Upper lobe of left lung (tissue), 6 donors: ENCODE results near the gene VDAC2. TPM values are rescaled to one million over a fixed set of nuclear protein-coding genes. Genes with fewer than 3 reads are reported as not detected.
A peak's percentile ranks its signal among the peaks of the same experiment; 100 is the strongest.

Experiments
- ATAC-seq, 2 donors: fragments of 200-7000 bp; cut with Tn5 transposase; one replicate each; pipeline ENCODE4 v1.9.1; 2022; ENCODE audit warnings: mild to moderate bottlenecking in 2 of 2, moderate library complexity in 2 of 2; ENCODE audit not compliant: low FRiP score in 2 of 2
- DNase-seq, 2 donors: peaks; one replicate each; pipeline ENCODE4 v3.0.0-alpha.2; 2019 to 2020
- H3K27ac ChIP-seq, 4 donors: fragments of 200-600 bp; sonication (generic); one replicate each; pipeline ENCODE4 v1.5.1; 2016 to 2019
- H3K27me3 ChIP-seq, 4 donors: fragments of 200-600 bp; sonication (generic); one replicate each; pipeline ENCODE4 v1.5.1; 2017 to 2019
- H3K36me3 ChIP-seq, 4 donors: fragments of 200-600 bp; sonication (generic); one replicate each; pipeline ENCODE4 v1.5.1; 2016 to 2019
- H3K4me1 ChIP-seq, 4 donors: fragments of 200-600 bp; sonication (generic); one replicate each; pipeline ENCODE4 v1.5.1; 2018 to 2019
- H3K4me3 ChIP-seq, 4 donors: fragments of 200-600 bp; sonication (generic); one replicate each; pipeline ENCODE4 v1.5.1; 2017 to 2019; ENCODE audit warnings: mild to moderate bottlenecking in 2 of 4, moderate library complexity in 1 of 4
- H3K9me3 ChIP-seq, 4 donors: fragments of 200-600 bp; sonication (generic); one replicate each; pipeline ENCODE4 v1.5.1; 2018 to 2019
- EP300 ChIP-seq, 4 donors: sonication (generic); formaldehyde crosslinking; IDR thresholded peaks; one replicate each; pipeline ENCODE4 v1.5.1; 2017; ENCODE audit warnings: antibody characterized with exemption in 4 of 4, control low read depth in 2 of 4
- POLR2A ChIP-seq, 4 donors: fragments of 450-650 bp; IDR thresholded peaks; one replicate each; pipeline ENCODE4 v1.5.1; 2016 to 2017; ENCODE audit warnings: antibody characterized with exemption in 4 of 4, mild to moderate bottlenecking in 2 of 4
- POLR2AphosphoS5 ChIP-seq, 2 donors: sonication (generic); formaldehyde crosslinking; IDR thresholded peaks; one replicate each; pipeline ENCODE4 v1.5.1; 2017; ENCODE audit warnings: antibody characterized with exemption in 2 of 2
- WGBS, 2 donors: methylation state at CpG; one replicate each; pipeline ENCODE4 v1.1.5; 2017 to 2018; 5-methylcytosine and 5-hydroxymethylcytosine counted together
- total RNA-seq, 6 donors: library from RNA; depleted of rRNA in 4 of 6; stranded (reverse); fragments of >200 nt in 4 of 6; gene quantifications; one replicate each; pipeline versions ENCODE4 v1.1.0 to v1.2.1, GENCODE V29; 2016 to 2021
- TF ChIP-seq, protein P1 (sequence below), 6 experiments: fragments of 450-650 bp in 4 of 6; fragments of 200-600 bp in 2 of 6; sonication (generic) in 2 of 6; IDR thresholded peaks; one replicate each; pipeline ENCODE4 v1.5.1; 2016 to 2019; ENCODE audit warnings: antibody characterized with exemption in 6 of 6
- donor health status: DM: no; HTN: no; CAD: no; lungs with moderate emphysema.
- donor health status: DM: no; HTN: yes; CAD: no; lungs with severe emphysema.

The VDAC2 gene
- 100 to 1,000 TPM in 3 of 6 donors, 10 to 100 TPM in 3; 54.5 to 137 (median 98.8) TPM for total RNA-seq

DNA sequence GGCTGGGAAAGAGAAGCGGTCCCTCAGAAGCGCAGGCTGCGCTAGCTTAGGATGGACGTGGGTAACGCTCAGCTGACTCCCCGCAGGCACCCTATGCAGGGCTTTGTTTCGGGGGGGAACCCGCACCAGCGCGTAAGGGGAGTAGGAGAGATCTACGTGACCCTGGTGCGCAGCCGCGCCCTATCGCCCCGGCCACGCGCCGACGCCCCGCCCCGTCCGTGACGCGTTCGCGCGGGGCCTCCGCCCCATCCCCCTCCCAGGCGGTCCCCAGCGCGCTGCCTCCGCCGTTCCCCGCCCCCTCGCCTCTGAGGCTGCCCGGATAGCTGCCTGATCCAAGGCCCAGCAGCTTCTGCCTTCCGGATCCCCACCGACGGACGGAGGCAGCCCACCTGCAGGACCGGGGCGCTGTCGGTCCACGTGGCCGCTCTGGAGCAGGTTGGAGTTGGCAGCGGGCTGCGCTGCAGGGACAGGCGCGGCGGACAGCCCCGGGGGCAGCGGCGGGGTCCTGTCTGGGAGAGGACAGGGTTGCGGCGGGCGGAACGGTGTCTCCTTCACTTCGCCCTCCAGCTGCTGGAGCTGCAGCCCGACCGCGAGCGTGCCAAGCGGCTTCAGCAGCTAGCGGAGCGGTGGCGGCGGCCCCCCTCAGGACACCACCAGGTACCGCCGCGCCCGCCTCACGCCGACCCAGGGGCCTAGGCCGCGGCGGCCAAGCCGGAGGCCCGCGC, at the start of gene VDAC2:
VDAC2 (plus strand) TSS at position 515 of the 725 bp plus-strand sequence. CDS start 363 bp downstream, outside the sequence.
- Histone ChIP-seq H3K36me3 (peaks cover 10 to 32% (median 28%) of the 10 kb centered on the region in 4 donors), H3K4me3 (peak within 1 kb of the TSS; percentile 63 to 99 (median 94)), H3K27me3 (no peaks in the 10 kb centered on the region), H3K27ac (peak within 1 kb of the TSS; percentile 98 to 100 (median 98)), H3K9me3 (no peaks in the 10 kb centered on the region), H3K4me1 (peaks cover 17 to 39% (median 22%) of the 10 kb centered on the region in 4 donors)
- DNase-seq (peak; percentile 88 to 99), ATAC-seq (peak; percentile 98)
- 0% methylated on average over 32 of the region's 80 CpGs for WGBS, 2 donors
- TF ChIP-seq POLR2A (IDR thresholded peaks at IDR 0.05) (peak; percentile 74 to 96 (median 88)), POLR2AphosphoS5 (IDR thresholded peaks at IDR 0.05) (peak; percentile 85 to 91), EP300 (IDR thresholded peaks at IDR 0.05) (peak in 1 of 4 donors; percentile 1)
- TF ChIP-seq, protein P1, sequence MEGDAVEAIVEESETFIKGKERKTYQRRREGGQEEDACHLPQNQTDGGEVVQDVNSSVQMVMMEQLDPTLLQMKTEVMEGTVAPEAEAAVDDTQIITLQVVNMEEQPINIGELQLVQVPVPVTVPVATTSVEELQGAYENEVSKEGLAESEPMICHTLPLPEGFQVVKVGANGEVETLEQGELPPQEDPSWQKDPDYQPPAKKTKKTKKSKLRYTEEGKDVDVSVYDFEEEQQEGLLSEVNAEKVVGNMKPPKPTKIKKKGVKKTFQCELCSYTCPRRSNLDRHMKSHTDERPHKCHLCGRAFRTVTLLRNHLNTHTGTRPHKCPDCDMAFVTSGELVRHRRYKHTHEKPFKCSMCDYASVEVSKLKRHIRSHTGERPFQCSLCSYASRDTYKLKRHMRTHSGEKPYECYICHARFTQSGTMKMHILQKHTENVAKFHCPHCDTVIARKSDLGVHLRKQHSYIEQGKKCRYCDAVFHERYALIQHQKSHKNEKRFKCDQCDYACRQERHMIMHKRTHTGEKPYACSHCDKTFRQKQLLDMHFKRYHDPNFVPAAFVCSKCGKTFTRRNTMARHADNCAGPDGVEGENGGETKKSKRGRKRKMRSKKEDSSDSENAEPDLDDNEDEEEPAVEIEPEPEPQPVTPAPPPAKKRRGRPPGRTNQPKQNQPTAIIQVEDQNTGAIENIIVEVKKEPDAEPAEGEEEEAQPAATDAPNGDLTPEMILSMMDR (IDR thresholded peaks at IDR 0.05), result peak in 2 of 6 experiments; percentile 37 to 53

DNA sequence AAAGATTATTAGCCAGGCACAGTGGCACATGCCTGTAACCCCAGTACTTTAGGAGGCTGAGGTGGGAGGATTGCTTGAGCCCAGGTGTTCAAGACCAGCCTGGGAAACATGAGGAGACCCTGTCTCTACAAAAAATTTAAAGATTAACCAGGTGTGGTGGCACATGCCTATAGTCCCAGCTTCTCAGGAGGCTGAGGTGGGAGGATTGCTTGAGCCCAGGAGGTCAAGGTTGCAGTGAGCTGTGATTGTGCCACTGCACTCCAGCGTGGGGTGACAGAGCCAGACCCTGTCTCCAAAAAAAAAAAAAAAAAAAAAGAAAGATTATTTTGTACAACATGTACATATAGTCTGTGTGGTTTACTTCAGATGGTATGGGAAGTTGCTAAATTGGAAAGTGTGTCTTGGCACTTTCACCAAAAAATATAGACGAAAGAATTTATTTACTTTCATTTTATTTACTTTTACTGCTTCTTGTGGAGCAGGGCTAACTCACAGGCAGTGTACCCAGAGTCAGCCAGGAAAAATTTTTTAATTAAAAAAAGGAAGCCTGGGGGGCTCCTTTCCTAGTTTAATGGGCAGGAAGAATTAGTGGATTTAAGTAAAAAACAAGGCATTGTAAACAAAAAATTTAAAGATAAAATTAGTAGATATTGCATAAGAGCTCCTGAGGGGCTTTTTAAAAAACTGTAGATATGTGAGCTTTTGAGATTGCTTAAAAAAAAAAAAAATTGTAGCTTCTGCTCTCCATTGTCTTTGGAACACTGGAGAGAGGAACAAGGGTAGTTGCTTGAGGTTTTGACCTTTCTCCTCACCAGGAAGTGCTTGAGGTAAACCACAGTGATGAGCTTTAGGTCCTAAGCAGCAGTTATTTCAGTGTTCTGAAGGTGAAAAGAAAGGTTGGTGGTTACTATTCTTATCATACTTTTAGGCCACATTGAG, 44.6 kb upstream of the VDAC2 start:
- 50 to 56% methylated on average over 2 of the region's 2 CpGs for WGBS, 2 donors
- H3K9me3 ChIP-seq, result no peaks in the 10 kb centered on the region
- H3K4me1 ChIP-seq, result peaks cover 3 to 12% (median 11%) of the 10 kb centered on the region in 4 donors
- no peak overlapping the region for H3K27ac ChIP-seq
- H3K27me3 ChIP-seq, result no peaks in the 10 kb centered on the region
- H3K4me3 ChIP-seq, result no peak overlapping the region
- peaks cover 0 to 36% (median 3%) of the 10 kb centered on the region in 4 donors for H3K36me3 ChIP-seq
- no peak for ATAC-seq
- TF ChIP-seq, protein P1 (IDR thresholded peaks at IDR 0.05), result no peak
- no peak for DNase-seq

DNA sequence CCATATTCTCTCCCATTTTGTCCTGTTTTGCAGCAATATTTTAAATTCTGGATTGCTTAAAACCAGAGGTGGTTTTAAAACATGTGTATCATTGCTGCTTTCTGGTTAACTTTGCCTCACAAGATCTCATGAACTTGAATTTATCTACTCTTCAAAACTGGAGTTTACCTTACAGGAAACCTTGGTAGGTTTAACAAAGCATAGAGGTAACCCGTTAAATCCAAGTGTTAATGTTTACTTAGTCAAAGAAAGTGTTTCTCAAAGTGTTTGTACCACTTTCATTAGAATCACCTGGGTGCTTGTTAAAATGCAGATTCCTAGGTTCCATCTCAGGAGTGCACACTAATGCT, 44.0 kb upstream of the VDAC2 start:
- TF ChIP-seq POLR2A (IDR thresholded peaks at IDR 0.05), result no peak
- TF ChIP-seq POLR2AphosphoS5 (IDR thresholded peaks at IDR 0.05), result no peak
- no peak for TF ChIP-seq EP300 (IDR thresholded peaks at IDR 0.05)
- TF ChIP-seq, protein P1 (IDR thresholded peaks at IDR 0.05), result no peak
- Histone ChIP-seq H3K9me3 (no peaks in the 10 kb centered on the region), H3K4me3 (no peak overlapping the region), H3K4me1 (peaks cover 3 to 12% (median 11%) of the 10 kb centered on the region in 4 donors), H3K27ac (no peak overlapping the region), H3K36me3 (peaks cover 0 to 36% (median 3%) of the 10 kb centered on the region in 4 donors), H3K27me3 (no peaks in the 10 kb centered on the region)
- DNase-seq (no peak), ATAC-seq (no peak)
- 52 to 78% methylated on average over 1 of the region's 1 CpG for WGBS, 2 donors

DNA sequence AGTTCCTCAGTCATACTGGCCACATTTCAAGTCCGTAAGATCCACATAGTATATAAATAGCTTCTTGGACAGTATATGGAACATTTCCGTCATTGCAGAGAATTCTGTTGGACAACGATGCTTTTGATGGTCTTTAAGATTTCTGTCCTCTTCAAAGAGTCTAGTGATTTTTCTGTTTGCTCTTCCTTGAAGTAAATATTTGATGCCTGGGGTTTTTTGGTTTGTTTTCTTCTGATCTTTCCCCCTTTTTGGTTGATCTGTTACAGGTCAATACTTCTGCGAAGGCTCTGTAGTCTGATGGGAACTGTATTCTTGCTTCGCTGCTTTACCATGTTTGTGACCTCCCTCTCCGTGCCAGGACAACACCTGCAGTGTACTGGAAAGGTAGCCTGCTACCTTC, 42.3 kb upstream of the VDAC2 start:
- no peak overlapping the region for H3K27ac ChIP-seq
- DNase-seq (no peak), ATAC-seq (no peak)
- no peak for TF ChIP-seq EP300 (IDR thresholded peaks at IDR 0.05)
- TF ChIP-seq, protein P1 (IDR thresholded peaks at IDR 0.05), result no peak
- no peak for TF ChIP-seq POLR2AphosphoS5 (IDR thresholded peaks at IDR 0.05)
- TF ChIP-seq POLR2A (IDR thresholded peaks at IDR 0.05), result no peak
- H3K4me3 ChIP-seq, result no peak overlapping the region
- peaks cover 0 to 36% (median 3%) of the 10 kb centered on the region in 4 donors for H3K36me3 ChIP-seq
- 82 to 96% methylated on average over 6 of the region's 6 CpGs for WGBS, 2 donors
- H3K27me3 ChIP-seq, result no peaks in the 10 kb centered on the region
- no peaks in the 10 kb centered on the region for H3K9me3 ChIP-seq
- H3K4me1 ChIP-seq, result peaks cover 3 to 12% (median 11%) of the 10 kb centered on the region in 4 donors
